H1 (cell line): Measurements from ENCODE around the gene RAMACL. TPM values are rescaled to one million over a fixed set of nuclear protein-coding genes. Genes with fewer than 3 reads are reported as not detected.
A peak's percentile ranks its signal among the peaks of the same experiment; 100 is the strongest.

Experiments
- CTCF ChIA-PET: fragments of 300-600 bp; sonication (Branson Sonifier 250); formaldehyde crosslinking; loops from one replicate; lab custom pipeline; 2021; ENCODE audit not compliant: partially characterized antibody; lab: Charles Lee
- POLR2A ChIA-PET: fragments of 300-600 bp; sonication (Branson Sonifier 250); formaldehyde crosslinking; loops from one replicate; lab custom pipeline; 2021; ENCODE audit warnings: inconsistent platforms; ENCODE audit not compliant: partially characterized antibody; lab: Charles Lee
- DNase-seq, 2 experiments: peaks; one replicate each; pipeline versions ENCODE4 v3.0.0 to v3.0.0-alpha.2; 2010 to 2022; ENCODE audit warnings: low spot score in 2 of 2, low read depth in 1 of 2, mixed read lengths in 1 of 2
- FAIRE-seq: peaks from 2 replicates; lab custom pipeline; 2011; peaks lifted over from hg19 to GRCh38; lab: Jason Lieb, UNC
- H2AFZ ChIP-seq: 2 replicates; pipeline ENCODE4 v1.8.1; 2012; ENCODE audit warnings: low read length, inconsistent platforms
- H2AK5ac ChIP-seq: 2 replicates; pipeline ENCODE4 v1.6.1; 2013; ENCODE audit warnings: low read depth, low read length
- H2BK120ac ChIP-seq: replicated peaks from 2 replicates; pipeline ENCODE3; 2013; ENCODE audit warnings: low read depth, low read length, inconsistent platforms
- H2BK12ac ChIP-seq: 2 replicates; pipeline ENCODE4 v1.6.1; 2013; ENCODE audit warnings: low read depth, low read length
- H2BK15ac ChIP-seq: 2 replicates; pipeline ENCODE4 v1.6.1; 2013; ENCODE audit warnings: low read length
- H2BK20ac ChIP-seq: 2 replicates; pipeline ENCODE4 v1.6.1; 2013; ENCODE audit warnings: low read length
- H2BK5ac ChIP-seq: 2 replicates; pipeline ENCODE4 v1.6.1; 2013; ENCODE audit warnings: low read depth, low read length
- H3K14ac ChIP-seq: 2 replicates; pipeline ENCODE4 v1.6.1; 2013; ENCODE audit warnings: inconsistent platforms; ENCODE audit not compliant: insufficient read length
- H3K18ac ChIP-seq: 2 replicates; pipeline ENCODE4 v1.6.1; 2013; ENCODE audit warnings: low read length; ENCODE audit errors: extremely low read depth
- H3K23ac ChIP-seq: 2 replicates; pipeline ENCODE4 v1.6.1; 2013; ENCODE audit warnings: inconsistent platforms; ENCODE audit not compliant: insufficient read length
- H3K23me2 ChIP-seq: 2 replicates; pipeline ENCODE4 v1.6.1; 2013; ENCODE audit warnings: low read depth, low read length
- H3K27ac ChIP-seq: 2 replicates; pipeline ENCODE4 v1.6.1; 2011; ENCODE audit warnings: low read depth, low read length, inconsistent platforms
- H3K27me3 ChIP-seq, 4 experiments: replicated peaks in 1 of 4; 1 replicate in 1 of 4; 2 replicates in 3 of 4; pipeline versions ENCODE4 v1.6.1 to v1.8.1; 2011 to 2013; ENCODE audit warnings: low read length in 3 of 4, mild to moderate bottlenecking in 3 of 4, inconsistent platforms in 2 of 4, mixed read lengths in 2 of 4, moderate library complexity in 1 of 4; ENCODE audit not compliant: control insufficient read depth in 3 of 4, insufficient read depth in 3 of 4; ENCODE audit errors: extremely low read depth in 1 of 4
- H3K36me3 ChIP-seq, 4 experiments: 2 replicates each; pipeline versions ENCODE4 v1.6.1 to v1.8.1; 2011 to 2013; ENCODE audit warnings: mild to moderate bottlenecking in 4 of 4, low read length in 3 of 4, moderate library complexity in 2 of 4, control low read depth in 1 of 4, inconsistent platforms in 1 of 4; ENCODE audit not compliant: insufficient read depth in 4 of 4, control insufficient read depth in 2 of 4
- H3K4ac ChIP-seq: replicated peaks from 2 replicates; pipeline ENCODE3; 2013; ENCODE audit warnings: low read length, low read depth, mixed read lengths, inconsistent platforms; ENCODE audit not compliant: insufficient read length
- H3K4me1 ChIP-seq, 4 experiments: replicated peaks in 1 of 4; 1 replicate in 1 of 4; 2 replicates in 3 of 4; pipeline versions ENCODE4 v1.6.1 to v1.8.1; 2011 to 2013; ENCODE audit warnings: low read length in 3 of 4, inconsistent platforms in 2 of 4, mixed read lengths in 1 of 4; ENCODE audit not compliant: insufficient read depth in 4 of 4, control insufficient read depth in 3 of 4
- H3K4me2 ChIP-seq, 2 experiments: 2 replicates each; pipeline versions ENCODE4 v1.6.1 to v1.8.1; 2011 to 2013; ENCODE audit warnings: low read depth in 2 of 2, low read length in 2 of 2, control low read depth in 1 of 2, inconsistent platforms in 1 of 2, mild to moderate bottlenecking in 1 of 2; ENCODE audit not compliant: insufficient read depth in 1 of 2
- H3K4me3 ChIP-seq, 4 experiments: fragments of 200-600, 300-600 bp in 1 of 4; sonication (generic), shearing (Covaris generic), sonication (Bioruptor Twin) in 1 of 4; 2 replicates each; pipeline versions ENCODE4 v1.5.1 to v1.8.1; 2011 to 2016; ENCODE audit warnings: low read length in 4 of 4, low read depth in 3 of 4, control low read depth in 2 of 4, inconsistent platforms in 2 of 4, mild to moderate bottlenecking in 2 of 4, mixed read lengths in 1 of 4, moderate library complexity in 1 of 4; ENCODE audit not compliant: insufficient read depth in 2 of 4; ENCODE audit errors: extremely low read depth in 1 of 4
- H3K56ac ChIP-seq: replicated peaks from 2 replicates; pipeline ENCODE3; 2013; ENCODE audit warnings: low read depth, mild to moderate bottlenecking, mixed read lengths, low read length, inconsistent platforms; ENCODE audit not compliant: insufficient read length
- H3K79me1 ChIP-seq: 2 replicates; pipeline ENCODE4 v1.6.1; 2013; ENCODE audit warnings: low read depth, low read length, control low read depth
- H3K79me2 ChIP-seq, 2 experiments: 2 replicates each; pipeline versions ENCODE4 v1.6.1 to v1.8.1; 2012 to 2013; ENCODE audit warnings: low read length in 2 of 2, mild to moderate bottlenecking in 2 of 2, inconsistent platforms in 1 of 2; ENCODE audit not compliant: insufficient read depth in 2 of 2, control insufficient read depth in 1 of 2
- H3K9ac ChIP-seq, 4 experiments: replicated peaks in 1 of 4; 1 replicate in 1 of 4; 2 replicates in 3 of 4; pipeline versions ENCODE4 v1.6.1 to v1.8.1; 2011 to 2013; ENCODE audit warnings: low read depth in 3 of 4, low read length in 3 of 4, control low read depth in 2 of 4, mild to moderate bottlenecking in 2 of 4, moderate library complexity in 2 of 4, inconsistent platforms in 1 of 4; ENCODE audit errors: extremely low read depth in 1 of 4
- H3K9me3 ChIP-seq, 2 experiments: 2 replicates each; pipeline versions ENCODE4 v1.6.1 to v1.8.1; 2012 to 2013; ENCODE audit warnings: mild to moderate bottlenecking in 2 of 2, moderate library complexity in 2 of 2, control low read depth in 1 of 2, inconsistent platforms in 1 of 2, low read depth in 1 of 2, low read length in 1 of 2, mixed read lengths in 1 of 2; ENCODE audit not compliant: insufficient read depth in 2 of 2
- H4K20me1 ChIP-seq, 2 experiments: replicated peaks in 1 of 2; 2 replicates each; pipeline versions ENCODE3 to v1.8.1; 2011 to 2013; ENCODE audit warnings: inconsistent platforms in 2 of 2, low read length in 2 of 2, mild to moderate bottlenecking in 1 of 2; ENCODE audit not compliant: insufficient read depth in 2 of 2, control insufficient read depth in 1 of 2
- H4K5ac ChIP-seq: 2 replicates; pipeline ENCODE4 v1.6.1; 2013; ENCODE audit warnings: low read length, low read depth, mixed read lengths, inconsistent platforms; ENCODE audit not compliant: insufficient read length
- H4K8ac ChIP-seq: 2 replicates; pipeline ENCODE4 v1.8.0; 2013; ENCODE audit warnings: mild to moderate bottlenecking, moderate library complexity, low read length, inconsistent platforms; ENCODE audit not compliant: insufficient read depth; ENCODE audit errors: extremely low read depth
- H4K91ac ChIP-seq: replicated peaks from 2 replicates; pipeline ENCODE3; 2013; ENCODE audit warnings: low read length, mixed read lengths, inconsistent platforms; ENCODE audit not compliant: insufficient read length
- CHD1 ChIP-seq: IDR thresholded peaks from 2 replicates; pipeline ENCODE4 v1.6.1; 2012; ENCODE audit warnings: low read depth, low read length, improper control_type of control experiment
- HDAC2 ChIP-seq, 2 experiments: fragments of 300-600 bp in 1 of 2; sonication (generic) in 1 of 2; IDR thresholded peaks; 2 replicates each; pipeline ENCODE4 v1.6.1; 2011 to 2012; ENCODE audit warnings: low read depth in 2 of 2, low read length in 2 of 2, mild to moderate bottlenecking in 2 of 2, moderate library complexity in 2 of 2, borderline replicate concordance in 1 of 2, inconsistent platforms in 1 of 2
- MAX ChIP-seq: IDR thresholded peaks from 2 replicates; pipeline ENCODE4 v1.6.1; 2012; ENCODE audit warnings: inconsistent platforms
- SIN3A ChIP-seq, 2 experiments: IDR thresholded peaks in 1 of 2; conservative IDR thresholded peaks in 1 of 2; 2 replicates each; pipeline ENCODE4 v1.6.1; 2011 to 2012; ENCODE audit warnings: low read length in 2 of 2, improper control_type of control experiment in 1 of 2, low read depth in 1 of 2, mild to moderate bottlenecking in 1 of 2
- YY1 ChIP-seq: IDR thresholded peaks from 2 replicates; pipeline ENCODE4 v1.6.1; 2011; ENCODE audit warnings: low read depth, mild to moderate bottlenecking, low read length
- WGBS, 2 experiments: shearing (Covaris generic) in 1 of 2; methylation state at CpG; one replicate each; pipeline versions ENCODE4 v1.1.6 to v1.1.7; 2013 to 2015; ENCODE audit warnings: low lambda C conversion rate in 2 of 2, mixed read lengths in 2 of 2, inconsistent platforms in 1 of 2, low coverage in 1 of 2, missing lambda C conversion rate in 1 of 2; ENCODE audit not compliant: insufficient replicate concordance in 2 of 2, insufficient coverage in 1 of 2, insufficient read length in 1 of 2; ENCODE audit errors: extremely low coverage in 1 of 2, missing lambda C conversion rate in 1 of 2; 5-methylcytosine and 5-hydroxymethylcytosine counted together
- polyA plus RNA-seq, 7 experiments: library from polyadenylated mRNA; depleted of rRNA in 3 of 7; stranded (reverse) in 5 of 7; unstranded in 2 of 7; fragments of >200 nt in 5 of 7; fragments of 200-250 nt in 2 of 7; gene quantifications; 1 replicate in 5 of 7; 2 replicates in 1 of 7; 4 replicates in 1 of 7; pipeline versions ENCODE4 v1.2.1 to v1.2.3, GENCODE V29; 2011 to 2013; ENCODE audit warnings: missing spikeins in 2 of 7, mixed read lengths in 2 of 7
- total RNA-seq: library from RNA; stranded (reverse); fragmentation: NEBNext Ultra II Directional; extraction: Animal tissue kit (Norgen Biotek cat#: 25700); gene quantifications from 2 replicates; pipeline ENCODE4 v1.2.1, GENCODE V29; 2021

RAMACL gene
- total and polyA plus RNA-seq, 2 of the 8 experiments (the other 6 are each of a cell fraction or from before 2014, with no cell fraction given): 0.23 to 0.97 TPM

GRCh38 chr6:166572370-166573261 lies 13.9 kb downstream of the RAMACL start:
- FAIRE-seq: peak; percentile 60
- H3K79me2 ChIP-seq: peaks cover 0 to 21% of the 10 kb centered on the region in 2 experiments; a peak in 2 of 4 replicates
- CTCF ChIA-PET: interaction anchor here (0.9 to 2.9 kb wide), 15 partner anchors 11 to 201 kb away, joined by 3 to 13 read pairs (median 4); partner anchors contain the start of gene RAMACL
- TF ChIP-seq SIN3A (conservative IDR thresholded peaks at IDR 0.05 in 1 of 2, IDR thresholded peaks at IDR 0.05 in 1 of 2; ENCODE audit: low read depth in 1 of 2, low read length in 2 of 2) (no peak), CHD1 (no peak), MAX (peak; percentile 53; the same call in 1 of the 2 replicates), HDAC2 (IDR thresholded peaks at IDR 0.05; ENCODE audit: borderline replicate concordance in 1 of 2, low read depth in 2 of 2, low read length in 2 of 2) (no peak), YY1 (no peak)

More at GRCh38 chr6:166572370-166573261, 13.9 kb downstream of the RAMACL start:
- Histone ChIP-seq H3K79me1 (peaks cover 4% of the 10 kb centered on the region; the same call in 1 of the 2 replicates), H2AK5ac (peak overlapping the region; percentile 66; the same call in 1 of the 2 replicates), H2AFZ (0 out of 2 replicates have a peak overlapping the region, but pooled peaks have one; percentile 3), H2BK120ac (no peak overlapping the region), H3K4me2 (peak overlapping the region; percentile 4 to 61), H4K5ac (no peak overlapping the region), H4K91ac (peak overlapping the region; percentile 36), H2BK20ac (no peak overlapping the region), H3K23me2 (no peaks in the 10 kb centered on the region), H3K9me3 (peaks cover 2 to 6% of the 10 kb centered on the region in 2 experiments; a peak in 1 of 4 replicates), H3K36me3 (0 out of 8 replicates have a peak, but pooled peaks cover 0 to 2% (median 0%) of the 10 kb centered on the region in 4 experiments), H3K4me1 (peaks cover 11 to 16% (median 14%) of the 10 kb centered on the region in 4 experiments), H3K56ac (no peak overlapping the region), H3K27me3 (no peaks in the 10 kb centered on the region), H4K20me1 (no peaks in the 10 kb centered on the region), H3K23ac (no peak overlapping the region), H2BK12ac (peak overlapping the region; percentile 68; the same call in 1 of the 2 replicates), H4K8ac (no peak overlapping the region), H3K27ac (peak overlapping the region; percentile 54; the same call in 1 of the 2 replicates), H3K9ac (0 out of 7 replicates have a peak overlapping the region, but pooled peaks of 1 of the 4 experiments have one; percentile 13), H3K18ac (0 out of 2 replicates have a peak overlapping the region, but pooled peaks have one; percentile 84), H3K4me3 (0 out of 8 replicates have a peak overlapping the region, but pooled peaks of 1 of the 4 experiments have one; percentile 5), H2BK5ac (peak overlapping the region; percentile 66), H2BK15ac (peak overlapping the region; percentile 84; the same call in 1 of the 2 replicates), H3K4ac (no peak overlapping the region), H3K14ac (no peak overlapping the region)
- POLR2A ChIA-PET: interaction anchor here (1.0 to 2.4 kb wide), 5 partner anchors 9 to 54 kb away, joined by 3 to 10 read pairs (median 3); partner anchors contain the start of gene RPS6KA2
- WGBS, 2 experiments: 52% methylated on average over 18 of the region's 18 CpGs; no CpG with 5 or more reads in 1 of the 2 experiments
- peak; percentile 25 to 58 for DNase-seq
